NCI-H460 (cell line): ENCODE data around the gene HNRNPAB. TPM values are rescaled to one million over a fixed set of nuclear protein-coding genes. Genes with fewer than 3 reads are reported as not detected.
"Not testable (repeated sequence)": the region's sequence is repeated elsewhere in the genome, so short reads cannot be mapped to it uniquely, and the experiment has no call there.

Experiments
- DNase-seq: peaks from one replicate; pipeline ENCODE4 v3.0.0-alpha.2; 2016; ENCODE audit warnings: low read depth; ENCODE audit errors: extremely low read depth
- total RNA-seq: library from RNA; depleted of rRNA; stranded (reverse); fragments of >200 nt; shearing (Covaris generic); gene quantifications from 2 replicates; pipeline ENCODE4 v1.2.3, GENCODE V29; 2014

HNRNPAB gene
- total RNA-seq, 1 experiment from 2014 or later: 135 TPM

DNA sequence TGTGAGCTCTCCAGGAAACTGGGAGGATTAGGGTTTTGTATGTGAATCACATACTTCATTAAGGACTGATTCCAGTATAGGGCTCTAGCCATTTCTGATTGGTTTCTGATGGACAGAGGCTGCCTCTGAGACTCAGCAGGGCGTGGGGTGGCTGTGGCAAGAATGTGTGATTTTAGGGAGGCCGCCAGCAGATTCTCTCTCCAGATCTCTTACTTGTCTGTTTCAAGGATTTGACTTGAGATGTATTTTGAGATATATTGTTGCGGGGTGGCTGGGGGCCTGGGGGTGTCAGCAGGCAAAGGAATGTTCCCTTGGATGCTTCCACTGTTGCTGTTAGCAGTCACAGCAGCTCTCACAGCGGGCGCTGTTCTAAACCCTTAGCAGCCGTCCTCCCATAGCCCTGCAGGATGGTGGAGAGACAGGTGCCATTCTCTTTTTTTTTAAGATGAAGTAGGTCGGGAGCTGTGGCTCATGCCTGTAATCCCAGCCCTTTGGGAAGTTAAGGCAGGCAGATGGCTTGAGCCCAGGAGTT lies 8.0 kb upstream of the HNRNPAB start:
- no peak for DNase-seq

DNA sequence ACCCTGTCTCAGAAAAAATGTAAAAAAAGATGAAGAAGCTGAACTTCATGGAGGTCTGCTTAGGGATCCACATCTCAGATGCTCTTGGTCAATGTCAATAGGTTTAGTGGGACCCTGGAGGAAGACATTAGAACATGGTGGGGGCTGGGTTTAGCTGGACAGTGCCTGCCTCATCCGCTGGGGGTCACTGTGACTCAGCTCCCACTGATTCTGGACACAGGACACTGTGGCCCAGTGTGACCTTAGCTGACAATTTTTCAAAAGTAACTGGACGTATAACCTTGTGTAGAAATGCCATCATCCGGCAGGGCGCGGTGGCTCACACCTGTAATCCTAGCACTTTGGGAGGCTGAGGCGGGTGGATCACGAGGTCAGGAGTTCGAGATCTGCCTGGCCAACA lies 7.3 kb upstream of the HNRNPAB start:
- no peak for DNase-seq

GRCh38 chr5:178198151-178198550 lies 6.2 kb upstream of the HNRNPAB start:
- not testable (repeated sequence) for DNase-seq

- DNase-seq: no peak
Observed at GRCh38 chr5:178198706-178199105, 5.6 kb upstream of the HNRNPAB start.

- no peak for DNase-seq
Observed at GRCh38 chr5:178199581-178200434, 4.5 kb upstream of the HNRNPAB start.

DNA sequence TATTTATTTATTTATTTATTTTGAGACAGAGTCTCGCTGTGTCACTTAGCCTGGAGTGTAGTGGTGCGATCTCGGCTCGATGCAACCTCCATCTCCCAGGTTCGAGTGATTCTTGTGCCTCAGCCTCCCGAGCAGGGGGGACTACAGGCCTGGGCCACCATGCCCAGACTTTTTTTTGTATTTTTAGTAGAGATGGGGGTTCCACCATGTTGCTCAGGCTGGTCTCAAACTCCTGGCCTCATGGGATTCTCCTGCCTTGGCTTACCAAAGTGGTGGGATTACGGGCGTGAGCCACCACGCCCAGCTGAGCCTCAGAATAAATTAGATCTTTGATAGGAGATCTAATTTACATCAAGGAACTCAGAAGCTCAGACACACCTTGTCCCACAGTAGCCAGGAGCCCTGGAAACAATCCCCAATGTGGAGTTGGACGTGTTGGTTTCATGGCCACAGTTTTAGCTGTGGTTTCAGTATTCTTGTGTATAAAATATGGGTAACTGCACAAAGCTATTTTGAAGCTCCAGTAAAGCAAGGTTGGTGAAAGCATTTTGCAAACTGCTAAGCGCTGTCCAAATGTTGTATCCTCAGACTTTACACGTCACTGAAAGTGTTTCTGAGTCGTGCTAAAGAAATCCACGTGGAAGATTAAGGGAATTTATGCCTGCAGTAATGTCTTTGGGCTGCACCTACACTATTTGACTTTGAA lies 3.0 kb upstream of the HNRNPAB start:
- no peak for DNase-seq

GRCh38 chr5:178201927-178202235 lies 2.5 kb upstream of the HNRNPAB start:
- DNase-seq: no peak

- no peak for DNase-seq
Observed at GRCh38 chr5:178202541-178202940, 1.8 kb upstream of the HNRNPAB start.

DNA sequence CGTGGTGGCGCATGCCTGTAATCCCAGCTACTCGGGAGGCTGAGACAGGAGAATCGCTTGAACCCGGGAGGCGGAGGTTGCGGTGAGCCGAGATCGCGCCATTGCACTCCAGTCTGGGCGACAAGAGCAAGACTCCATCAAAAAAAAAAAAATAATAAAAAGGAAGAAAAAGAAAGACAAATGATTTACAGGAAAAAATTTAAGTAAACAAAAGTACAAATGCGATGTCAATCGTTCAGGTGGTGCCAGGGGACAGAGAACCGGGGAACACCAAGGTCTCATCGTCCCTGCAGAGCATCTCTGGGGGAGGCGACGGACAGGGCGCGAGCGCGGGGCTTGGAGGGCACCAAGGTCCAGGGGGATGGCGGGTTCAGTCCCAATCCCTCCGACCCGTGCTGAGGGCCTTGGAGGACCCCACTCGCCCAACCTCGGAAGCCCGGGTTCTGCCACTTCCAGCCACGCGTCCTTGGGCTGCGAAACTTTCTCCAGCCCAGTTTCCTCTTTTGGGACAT lies 607 bp upstream of the HNRNPAB start:
- DNase-seq: no peak

- peak; percentile 68 for DNase-seq
Observed at GRCh38 chr5:178204935-178205748, 809 bp downstream of the HNRNPAB start.

GRCh38 chr5:178205749-178206047 lies 1.4 kb downstream of the HNRNPAB start:
- no peak for DNase-seq

GRCh38 chr5:178206166-178207101 lies 2.1 kb downstream of the HNRNPAB start:
- DNase-seq: no peak

- no peak for DNase-seq
Observed at GRCh38 chr5:178207183-178207916, 3.0 kb downstream of the HNRNPAB start.

DNA sequence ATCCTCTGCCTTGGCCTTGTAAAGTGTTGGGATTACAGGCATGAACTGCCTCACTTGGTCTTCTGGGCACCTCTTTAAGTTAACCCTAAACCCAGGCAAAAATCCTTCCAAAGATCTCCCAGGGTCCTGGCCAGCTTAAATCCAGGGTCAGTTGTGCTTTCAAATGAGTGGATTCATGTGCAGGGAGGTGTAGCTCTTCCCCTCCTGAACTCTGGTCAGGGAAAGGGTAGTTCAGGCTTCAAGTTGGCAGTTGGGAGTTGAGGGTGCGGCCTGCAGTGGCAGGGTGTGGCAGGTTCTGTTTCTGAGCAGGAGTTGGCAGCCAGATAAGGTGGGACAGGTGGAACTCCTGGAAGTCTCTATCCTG lies 3.6 kb downstream of the HNRNPAB start:
- DNase-seq: no peak

- no peak for DNase-seq
Observed at GRCh38 chr5:178208540-178209227, 4.4 kb downstream of the HNRNPAB start.

DNA sequence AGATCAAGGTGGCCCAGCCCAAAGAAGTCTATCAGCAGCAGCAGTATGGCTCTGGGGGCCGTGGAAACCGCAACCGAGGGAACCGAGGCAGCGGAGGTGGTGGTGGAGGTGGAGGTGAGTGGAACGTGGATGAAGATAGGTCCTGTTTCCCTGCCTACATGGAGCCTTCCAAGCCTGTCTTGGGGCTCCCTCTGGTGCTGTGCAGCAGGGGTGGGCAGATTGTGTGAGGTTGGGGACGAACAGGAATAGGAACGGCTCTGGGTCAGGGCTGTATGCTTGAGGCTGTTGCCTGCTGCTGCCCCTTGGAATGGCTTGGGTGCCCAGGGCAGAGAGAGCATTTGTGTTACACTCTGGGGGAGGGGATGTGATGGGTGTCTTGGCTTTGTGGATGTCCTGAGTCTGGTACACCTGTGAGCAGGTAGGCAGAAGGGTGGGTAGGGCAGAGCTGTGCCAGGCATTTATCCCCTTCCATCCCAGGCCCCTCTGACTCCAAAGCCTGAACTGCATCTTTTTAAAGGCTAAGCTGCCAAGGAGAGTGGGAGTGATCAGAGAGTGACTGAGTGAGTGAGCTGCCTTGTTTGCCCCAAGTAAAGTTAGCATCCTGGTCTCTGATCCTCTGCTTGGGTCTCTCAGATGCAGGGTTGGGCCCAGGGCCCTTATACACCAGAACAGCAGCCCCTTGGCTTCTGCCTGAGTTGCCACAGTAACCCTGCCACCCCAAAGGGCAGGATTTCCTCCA lies 5.2 kb downstream of the HNRNPAB start:
- no peak for DNase-seq

GRCh38 chr5:178210073-178210535 lies 5.8 kb downstream of the HNRNPAB start:
- no peak for DNase-seq

DNA sequence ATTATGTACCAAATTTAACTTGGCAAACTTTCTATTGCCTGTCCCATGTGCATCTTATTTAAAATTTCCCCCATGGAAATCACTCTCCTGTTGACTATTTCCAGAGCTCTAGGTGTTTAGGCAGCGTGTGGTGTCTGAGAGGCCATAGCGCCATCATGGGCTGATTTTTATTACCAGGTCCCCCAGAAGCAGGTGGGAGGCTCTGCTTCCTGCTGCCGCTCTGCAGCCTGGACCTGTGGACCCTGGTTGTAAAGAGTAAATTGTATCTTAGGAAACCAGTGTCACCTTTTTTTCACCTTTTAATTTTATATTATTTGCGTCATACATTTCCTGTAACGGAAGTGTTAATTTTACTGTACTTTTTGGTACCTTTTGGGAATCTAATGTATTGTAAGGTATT lies 6.4 kb downstream of the HNRNPAB start:
- no peak for DNase-seq
